GM12892 (cell line): ENCODE measurements around the gene TMEM132A.

ENCODE experiments used
- POLR2A ChIP-seq: IDR thresholded peaks from 2 replicates; pipeline ENCODE4 v1.6.1; 2011; ENCODE audit warnings: low read depth, low read length, control low read depth
- POLR2AphosphoS5 ChIP-seq: IDR thresholded peaks from 2 replicates; pipeline ENCODE4 v1.6.1; 2011; ENCODE audit warnings: low read depth, low read length, control low read depth

DNA sequence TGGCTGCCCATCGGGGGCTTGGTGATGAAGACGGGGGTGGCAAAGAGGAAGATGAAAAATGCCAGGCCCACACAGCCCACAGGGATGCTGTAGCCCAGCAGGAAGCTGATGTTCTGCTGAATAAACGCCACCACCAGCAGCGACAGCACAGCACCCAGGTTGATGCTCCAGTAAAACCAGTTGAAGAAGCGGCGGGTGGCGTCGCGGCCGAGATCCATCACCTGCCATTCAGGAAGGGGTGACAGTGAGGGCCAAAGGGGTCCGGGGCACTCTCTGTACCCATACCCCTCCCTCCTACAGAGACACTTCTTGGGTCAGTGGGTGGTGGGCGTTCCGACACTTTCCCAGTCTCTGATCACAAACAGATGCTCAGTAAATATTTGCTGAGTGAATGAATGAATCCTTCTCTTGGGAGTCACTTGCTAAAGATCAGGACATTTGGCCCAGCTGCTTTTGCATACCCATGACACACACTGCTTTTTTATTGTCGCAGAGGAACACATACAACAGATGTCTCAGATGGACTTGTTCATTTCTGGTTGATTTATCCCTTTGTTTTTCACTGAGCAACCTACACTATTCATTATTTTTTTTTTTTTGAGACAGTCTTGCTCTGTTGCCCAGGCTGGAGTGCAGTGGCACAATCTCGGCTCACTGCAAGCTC is 22.5 kb downstream of the TMEM132A start:
- TF ChIP-seq POLR2AphosphoS5 (0 out of 2 replicates have a peak, but pooled peaks have one; percentile 24), POLR2A (no peak)
